HepG2 (cell line): ENCODE data around the gene NR2C1.

ENCODE experiments used
- ATF6 ChIP-seq: sonication (generic); formaldehyde crosslinking; conservative IDR thresholded peaks from 2 replicates; pipeline ENCODE4 v1.4.0; 2020; ENCODE audit warnings: missing genetic modification reagents
- JUN ChIP-seq: sonication (generic); formaldehyde crosslinking; IDR thresholded peaks from 2 replicates; pipeline ENCODE4 v1.4.0; 2020; ENCODE audit warnings: mild to moderate bottlenecking, missing genetic modification reagents
- MAZ ChIP-seq, 2 experiments: sonication (generic) in 1 of 2; formaldehyde crosslinking in 1 of 2; IDR thresholded peaks; 2 replicates each; pipeline versions ENCODE4 v1.5.0 to v1.6.1; 2012 to 2020; ENCODE audit warnings: low read depth in 2 of 2, mild to moderate bottlenecking in 2 of 2, borderline replicate concordance in 1 of 2, improper control_type of control experiment in 1 of 2, low read length in 1 of 2, missing genetic modification reagents in 1 of 2, moderate library complexity in 1 of 2
- MYC ChIP-seq: sonication (generic); formaldehyde crosslinking; IDR thresholded peaks from 2 replicates; pipeline ENCODE4 v1.9.0; 2021; ENCODE audit warnings: missing genetic modification reagents, borderline replicate concordance
- MYNN ChIP-seq: sonication (generic); formaldehyde crosslinking; IDR thresholded peaks from 2 replicates; pipeline ENCODE4 v1.4.0; 2020; ENCODE audit warnings: mild to moderate bottlenecking, low read depth, missing genetic modification reagents
- NR1H2 ChIP-seq: sonication (generic); formaldehyde crosslinking; IDR thresholded peaks from 2 replicates; pipeline ENCODE4 v1.8.1; 2022; ENCODE audit warnings: low read depth, missing genetic modification reagents, borderline replicate concordance
- RFX1 ChIP-seq: fragments of 450-650 bp; IDR thresholded peaks from 2 replicates; pipeline ENCODE4 v1.6.1; 2017
- ZBTB33 ChIP-seq: sonication (generic); formaldehyde crosslinking; IDR thresholded peaks from 2 replicates; pipeline ENCODE4 v1.4.0; 2020; ENCODE audit warnings: missing genetic modification reagents
- ZNF704 ChIP-seq: sonication (generic); formaldehyde crosslinking; IDR thresholded peaks from 2 replicates; pipeline ENCODE4 v1.8.1; 2023; ENCODE audit warnings: mild to moderate bottlenecking, inconsistent platforms, moderate library complexity, missing genetic modification reagents, borderline replicate concordance

- no peak for TF ChIP-seq ZBTB33 (CRISPR knock-in tag)
- no peak for TF ChIP-seq ATF6 (CRISPR knock-in tag)
- TF ChIP-seq MYC (CRISPR knock-in tag) = no peak
- TF ChIP-seq RFX1 = no peak
- TF ChIP-seq MAZ (IDR thresholded peaks at IDR 0.05; ENCODE audit: borderline replicate concordance, low read depth, low read length) = no peak
- TF ChIP-seq MAZ (CRISPR knock-in tag; IDR thresholded peaks at IDR 0.05; ENCODE audit: low read depth) = no peak
- no peak for TF ChIP-seq MYNN
- no peak for TF ChIP-seq JUN (CRISPR knock-in tag)
- TF ChIP-seq ZNF704 = no peak
- no peak for TF ChIP-seq NR1H2 (CRISPR knock-in tag)
Measured at GRCh38 chr12:94998326-94998725, 75.1 kb downstream of the NR2C1 start.
